GM13976 (cell line): ENCODE results near the gene FSHR.

Experiments used
- DNase-seq: peaks from one replicate; pipeline ENCODE4 v3.0.0; 2012; ENCODE audit warnings: low spot score
- in situ Hi-C: fragments of 300-500 bp; cut with MboI; formaldehyde crosslinking; loops from one replicate; pipeline ENCODE4 v1.12.0; 2022; ENCODE audit warnings: low sequenced_read_pairs, mixed read lengths, inconsistent platforms; ENCODE audit not compliant: unreplicated experiment
- TF ChIP-seq, protein P1 (sequence below): IDR thresholded peaks from 2 replicates; pipeline ENCODE4 v1.5.1; 2012; ENCODE audit warnings: borderline replicate concordance, mild to moderate bottlenecking; ENCODE audit not compliant: insufficient read depth; ENCODE audit errors: extremely low read depth, missing control alignments, control extremely low read depth

The FSHR gene

DNA sequence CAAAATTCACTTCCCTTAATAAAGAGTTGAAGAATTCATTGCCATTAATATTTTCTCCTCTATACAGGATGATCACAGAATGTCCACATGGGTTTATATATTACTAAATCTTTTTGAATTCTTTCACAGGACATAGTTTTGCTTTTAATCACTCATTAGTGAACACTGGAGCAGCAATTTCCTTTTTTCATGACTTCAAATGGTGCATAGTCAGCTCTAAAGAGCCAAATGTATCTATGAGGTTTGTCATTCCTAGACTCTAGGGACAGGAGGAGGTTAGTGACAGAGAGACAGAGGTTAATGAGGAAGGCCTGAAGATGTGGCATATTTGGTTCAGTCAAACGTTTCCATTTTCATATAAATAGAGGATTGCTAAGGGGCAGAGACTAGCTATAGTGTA lies 111.8 kb downstream of the FSHR start:
- in situ Hi-C loops, result no loop called here
- TF ChIP-seq, protein P1, sequence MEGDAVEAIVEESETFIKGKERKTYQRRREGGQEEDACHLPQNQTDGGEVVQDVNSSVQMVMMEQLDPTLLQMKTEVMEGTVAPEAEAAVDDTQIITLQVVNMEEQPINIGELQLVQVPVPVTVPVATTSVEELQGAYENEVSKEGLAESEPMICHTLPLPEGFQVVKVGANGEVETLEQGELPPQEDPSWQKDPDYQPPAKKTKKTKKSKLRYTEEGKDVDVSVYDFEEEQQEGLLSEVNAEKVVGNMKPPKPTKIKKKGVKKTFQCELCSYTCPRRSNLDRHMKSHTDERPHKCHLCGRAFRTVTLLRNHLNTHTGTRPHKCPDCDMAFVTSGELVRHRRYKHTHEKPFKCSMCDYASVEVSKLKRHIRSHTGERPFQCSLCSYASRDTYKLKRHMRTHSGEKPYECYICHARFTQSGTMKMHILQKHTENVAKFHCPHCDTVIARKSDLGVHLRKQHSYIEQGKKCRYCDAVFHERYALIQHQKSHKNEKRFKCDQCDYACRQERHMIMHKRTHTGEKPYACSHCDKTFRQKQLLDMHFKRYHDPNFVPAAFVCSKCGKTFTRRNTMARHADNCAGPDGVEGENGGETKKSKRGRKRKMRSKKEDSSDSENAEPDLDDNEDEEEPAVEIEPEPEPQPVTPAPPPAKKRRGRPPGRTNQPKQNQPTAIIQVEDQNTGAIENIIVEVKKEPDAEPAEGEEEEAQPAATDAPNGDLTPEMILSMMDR, result no peak
- DNase-seq, result no peak

DNA sequence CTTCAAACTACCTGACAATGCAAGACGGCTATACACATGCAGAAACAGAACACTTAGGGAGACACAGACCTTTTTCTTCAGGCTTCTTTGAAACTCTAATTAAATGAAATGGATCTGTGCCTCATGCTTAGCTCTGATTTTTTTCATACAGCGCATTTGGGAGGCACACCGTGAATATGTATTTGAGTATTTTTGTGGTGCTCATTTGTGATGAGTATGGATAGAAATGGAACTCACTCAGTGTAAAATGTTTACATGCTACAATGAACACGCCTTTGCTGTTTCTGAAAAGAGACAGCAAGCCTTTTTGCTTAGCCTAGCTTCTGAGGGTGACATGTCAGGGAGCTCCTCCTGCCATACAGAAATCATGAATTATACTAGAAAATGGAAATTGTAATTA lies 113.3 kb downstream of the FSHR start:
- TF ChIP-seq, protein P1, result no peak
- in situ Hi-C loops, result no loop called here
- no peak for DNase-seq

DNA sequence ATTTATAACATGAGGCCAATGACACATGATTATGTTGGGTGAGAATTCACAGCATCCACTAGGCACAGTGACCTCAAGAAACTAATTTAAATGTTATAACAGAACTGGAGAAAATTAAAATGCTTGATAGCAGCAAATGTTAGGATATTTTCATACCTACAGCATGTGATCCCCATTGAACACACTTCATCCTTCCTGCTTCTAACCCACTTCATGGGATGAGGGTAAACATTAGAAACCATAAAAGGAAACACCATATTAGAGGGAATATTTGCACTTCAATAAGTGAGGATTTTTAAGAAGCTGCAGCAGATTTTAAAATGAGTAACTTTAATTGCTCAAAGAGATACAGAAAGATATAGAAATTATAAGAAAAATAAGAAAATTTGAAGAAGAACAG lies 117.1 kb downstream of the FSHR start:
- in situ Hi-C loops, result no loop called here
- TF ChIP-seq, protein P1, result no peak
- no peak for DNase-seq

DNA sequence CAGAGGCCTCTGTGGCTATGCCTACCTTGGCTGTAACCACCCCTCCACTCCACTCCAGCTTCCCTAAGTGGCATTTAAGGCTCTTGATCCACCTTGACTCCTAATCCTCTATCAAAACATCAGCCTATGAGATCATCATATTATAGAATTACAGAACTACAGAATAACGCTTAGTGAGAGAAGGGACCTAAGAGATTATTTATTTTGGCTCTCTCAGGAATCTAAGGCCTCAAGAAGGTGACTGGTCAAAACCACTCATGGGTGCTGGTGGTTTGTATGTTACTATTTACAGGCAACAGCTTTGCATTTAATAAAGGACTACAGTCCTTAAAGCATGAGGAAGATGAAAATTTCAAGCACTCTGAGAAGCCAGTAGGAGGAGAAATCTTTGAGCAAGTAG lies 118.8 kb downstream of the FSHR start:
- TF ChIP-seq, protein P1, result no peak
- no peak for DNase-seq
- in situ Hi-C loops, result no loop called here

DNA sequence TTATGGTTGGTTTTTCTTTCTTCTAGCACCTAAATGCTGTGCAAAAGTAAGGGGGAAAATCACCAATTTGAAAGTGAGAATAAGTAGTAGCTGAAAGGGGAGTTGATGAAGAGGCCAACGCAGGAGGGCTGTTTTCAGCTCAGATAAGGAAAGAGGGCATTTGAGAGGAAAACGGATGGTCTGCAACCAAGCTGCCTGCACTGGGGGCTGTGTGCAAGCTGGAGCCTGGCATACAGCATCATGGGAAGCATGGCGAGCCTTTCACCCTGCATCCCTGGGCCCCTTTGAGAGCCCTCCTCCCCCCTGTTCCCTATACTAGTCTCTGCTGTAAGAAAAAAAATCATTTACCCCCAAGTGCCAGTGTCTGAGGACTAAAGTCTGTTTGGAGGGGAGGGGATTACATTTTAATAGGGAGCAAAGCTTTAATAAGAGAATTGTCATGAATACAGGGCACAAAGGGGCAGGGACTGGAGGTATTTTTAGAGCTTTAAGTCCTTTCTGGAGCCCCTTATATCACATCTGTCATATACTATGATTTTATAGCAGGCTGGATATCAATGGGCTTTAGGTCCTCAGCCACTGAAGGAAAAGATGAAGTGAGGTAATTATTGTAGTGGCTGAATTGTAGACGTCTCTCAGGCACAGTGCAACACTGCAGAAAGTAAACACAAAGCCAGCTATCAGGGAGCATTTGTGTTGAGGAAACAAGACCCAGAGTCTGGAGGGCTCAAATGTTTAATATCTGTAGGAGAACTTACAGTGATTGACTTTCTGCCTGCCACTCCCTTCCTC lies 120.7 kb downstream of the FSHR start:
- TF ChIP-seq, protein P1, result no peak
- no peak for DNase-seq
- in situ Hi-C loops, result no loop called here

DNA sequence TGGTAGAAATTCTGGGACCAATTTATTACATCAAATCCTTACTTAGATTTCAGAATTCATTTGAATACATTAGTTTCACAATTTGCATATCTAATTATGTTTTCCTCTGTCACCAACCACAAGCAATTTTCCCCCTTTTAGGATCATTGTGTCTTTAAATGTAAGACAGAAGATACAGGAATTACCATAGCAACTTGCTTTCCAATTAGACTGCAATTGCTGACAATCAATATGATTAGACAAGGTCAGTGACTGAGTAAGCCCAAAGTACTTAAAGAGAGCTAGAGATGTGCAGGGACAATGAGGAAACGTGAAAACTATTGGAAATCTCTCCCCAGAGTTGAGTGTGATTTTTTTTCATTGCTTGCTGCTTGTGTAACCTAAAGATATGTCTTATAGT lies 121.4 kb downstream of the FSHR start:
- no peak for DNase-seq
- in situ Hi-C loops, result no loop called here
- TF ChIP-seq, protein P1, result no peak

DNA sequence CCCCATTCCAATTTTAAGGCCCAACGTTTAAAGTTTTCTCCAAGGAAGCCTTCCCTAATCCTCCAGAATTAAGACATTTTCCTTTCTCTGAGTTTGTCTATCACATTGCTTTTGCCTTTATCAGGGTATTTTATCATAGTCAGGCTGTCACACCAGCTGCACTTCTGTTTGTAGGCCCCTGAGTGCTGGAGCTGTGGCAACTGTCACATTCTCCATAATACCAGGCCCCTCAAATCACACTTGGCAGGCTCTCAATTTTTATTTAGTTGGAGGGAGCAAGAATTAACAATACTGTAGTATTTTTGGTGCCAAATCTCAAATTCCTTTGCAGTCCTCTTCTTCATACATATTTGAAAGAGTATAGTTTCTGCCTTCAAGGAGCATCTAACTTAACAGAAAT lies 122.2 kb downstream of the FSHR start:
- in situ Hi-C loops, result no loop called here
- TF ChIP-seq, protein P1, result no peak

More for the DNA sequence above, 122.2 kb downstream of the FSHR start:
- no peak for DNase-seq
